HL-60 (cell line): ENCODE data around the gene SIX4.

Experiments used
- GABPA ChIP-seq: IDR thresholded peaks from 2 replicates; pipeline ENCODE4 v1.6.1; 2012; ENCODE audit warnings: low read depth
- REST ChIP-seq: IDR thresholded peaks from 2 replicates; pipeline ENCODE4 v1.6.1; 2012; ENCODE audit warnings: low read depth; ENCODE audit not compliant: insufficient replicate concordance
- SPI1 ChIP-seq: IDR thresholded peaks from 2 replicates; pipeline ENCODE4 v1.6.1; 2012; ENCODE audit warnings: low read depth, mild to moderate bottlenecking, borderline replicate concordance
- TF ChIP-seq, protein P1 (sequence below): IDR thresholded peaks from one replicate; pipeline ENCODE4 v1.5.1; 2011; ENCODE audit warnings: low read length, control low read depth, inconsistent platforms; ENCODE audit not compliant: insufficient read depth

- TF ChIP-seq, protein P1, sequence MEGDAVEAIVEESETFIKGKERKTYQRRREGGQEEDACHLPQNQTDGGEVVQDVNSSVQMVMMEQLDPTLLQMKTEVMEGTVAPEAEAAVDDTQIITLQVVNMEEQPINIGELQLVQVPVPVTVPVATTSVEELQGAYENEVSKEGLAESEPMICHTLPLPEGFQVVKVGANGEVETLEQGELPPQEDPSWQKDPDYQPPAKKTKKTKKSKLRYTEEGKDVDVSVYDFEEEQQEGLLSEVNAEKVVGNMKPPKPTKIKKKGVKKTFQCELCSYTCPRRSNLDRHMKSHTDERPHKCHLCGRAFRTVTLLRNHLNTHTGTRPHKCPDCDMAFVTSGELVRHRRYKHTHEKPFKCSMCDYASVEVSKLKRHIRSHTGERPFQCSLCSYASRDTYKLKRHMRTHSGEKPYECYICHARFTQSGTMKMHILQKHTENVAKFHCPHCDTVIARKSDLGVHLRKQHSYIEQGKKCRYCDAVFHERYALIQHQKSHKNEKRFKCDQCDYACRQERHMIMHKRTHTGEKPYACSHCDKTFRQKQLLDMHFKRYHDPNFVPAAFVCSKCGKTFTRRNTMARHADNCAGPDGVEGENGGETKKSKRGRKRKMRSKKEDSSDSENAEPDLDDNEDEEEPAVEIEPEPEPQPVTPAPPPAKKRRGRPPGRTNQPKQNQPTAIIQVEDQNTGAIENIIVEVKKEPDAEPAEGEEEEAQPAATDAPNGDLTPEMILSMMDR = no peak
- TF ChIP-seq REST (no peak), GABPA (no peak), SPI1 (no peak)
Measured at GRCh38 chr14:60723907-60724618, at the start of gene SIX4.
